NT2/D1 (cell line): ENCODE measurements around the gene ZBTB37.

Source experiments
- DNase-seq: peaks from one replicate; pipeline ENCODE4 v3.0.0-alpha.2; 2011; ENCODE audit warnings: low read depth, low spot score
- H3K27me3 ChIP-seq: 2 replicates; pipeline ENCODE4 v1.6.0; 2011; ENCODE audit warnings: mild to moderate bottlenecking; ENCODE audit not compliant: insufficient read length, insufficient read depth
- H3K36me3 ChIP-seq: 2 replicates; pipeline ENCODE4 v1.6.1; 2011; ENCODE audit warnings: mild to moderate bottlenecking, low read length, mixed read lengths; ENCODE audit not compliant: insufficient read depth, insufficient read length
- H3K4me1 ChIP-seq: 2 replicates; pipeline ENCODE4 v1.5.1; 2011; ENCODE audit not compliant: insufficient read depth, insufficient read length
- H3K4me3 ChIP-seq: 2 replicates; pipeline ENCODE4 v1.5.1; 2011; ENCODE audit warnings: low read depth; ENCODE audit not compliant: insufficient read length
- H3K9ac ChIP-seq: 2 replicates; pipeline ENCODE4 v1.6.0; 2011; ENCODE audit warnings: low read depth; ENCODE audit not compliant: insufficient read length
- H3K9me3 ChIP-seq: 2 replicates; pipeline ENCODE4 v1.5.1; 2011; ENCODE audit warnings: mild to moderate bottlenecking, low read length; ENCODE audit not compliant: insufficient read depth
- SUZ12 ChIP-seq: IDR thresholded peaks from 2 replicates; pipeline ENCODE4 v1.6.1; 2011; ENCODE audit not compliant: insufficient read length, insufficient read depth; ENCODE audit errors: extremely low read depth
- YY1 ChIP-seq: IDR thresholded peaks from 2 replicates; pipeline ENCODE4 v1.6.1; 2011; ENCODE audit not compliant: insufficient read length, insufficient read depth
- ZNF274 ChIP-seq: IDR thresholded peaks from 2 replicates; pipeline ENCODE4 v1.6.1; 2011; ENCODE audit warnings: mild to moderate bottlenecking, low read depth, low read length

Gene ZBTB37, protein sequence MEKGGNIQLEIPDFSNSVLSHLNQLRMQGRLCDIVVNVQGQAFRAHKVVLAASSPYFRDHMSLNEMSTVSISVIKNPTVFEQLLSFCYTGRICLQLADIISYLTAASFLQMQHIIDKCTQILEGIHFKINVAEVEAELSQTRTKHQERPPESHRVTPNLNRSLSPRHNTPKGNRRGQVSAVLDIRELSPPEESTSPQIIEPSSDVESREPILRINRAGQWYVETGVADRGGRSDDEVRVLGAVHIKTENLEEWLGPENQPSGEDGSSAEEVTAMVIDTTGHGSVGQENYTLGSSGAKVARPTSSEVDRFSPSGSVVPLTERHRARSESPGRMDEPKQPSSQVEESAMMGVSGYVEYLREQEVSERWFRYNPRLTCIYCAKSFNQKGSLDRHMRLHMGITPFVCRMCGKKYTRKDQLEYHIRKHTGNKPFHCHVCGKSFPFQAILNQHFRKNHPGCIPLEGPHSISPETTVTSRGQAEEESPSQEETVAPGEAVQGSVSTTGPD

DNA sequence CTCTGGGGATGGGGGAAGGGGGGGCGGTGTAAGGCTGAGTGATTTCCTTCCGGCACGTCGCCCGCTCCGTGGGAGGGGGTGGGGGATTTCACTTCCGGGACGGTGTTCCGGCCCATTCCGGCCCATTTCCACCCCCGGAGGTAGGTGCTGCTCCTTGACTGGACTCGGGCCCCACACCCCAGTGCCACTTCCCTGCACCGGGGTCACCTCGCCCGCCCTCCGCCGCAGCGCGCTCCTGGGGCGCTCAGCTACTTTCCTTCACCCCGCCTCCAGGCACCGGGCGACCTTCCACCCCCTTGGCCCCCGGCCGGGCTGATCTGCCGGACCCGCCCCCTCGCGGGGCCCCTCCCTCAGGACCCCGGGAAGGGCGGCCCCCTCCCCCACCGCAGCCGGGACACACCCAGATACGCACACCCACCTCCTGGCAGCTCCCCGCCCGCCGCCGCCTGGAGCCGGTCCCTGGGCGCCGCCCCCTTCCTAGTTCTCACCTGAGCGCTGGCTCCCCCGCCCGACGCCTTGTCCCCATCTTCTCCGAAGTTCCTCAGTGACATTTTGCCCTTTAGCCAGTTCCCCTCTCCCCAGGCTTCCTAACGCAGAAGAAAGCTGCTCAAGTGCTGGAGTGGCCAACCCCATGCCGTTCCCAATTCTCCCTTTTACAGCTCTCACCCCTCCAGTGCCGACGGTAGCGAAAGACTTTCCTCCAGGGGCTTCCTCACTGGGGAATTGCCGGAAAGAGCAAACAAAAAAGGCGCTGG, at the start of gene ZBTB37:
ZBTB37 (plus strand) TSS at position 115 of the 755 bp plus-strand sequence. CDS start 1,846 bp downstream, outside the sequence.
- H3K4me1 ChIP-seq, result no peaks in the 10 kb centered on the region
- no peaks in the 10 kb centered on the region for H3K27me3 ChIP-seq
- peaks cover 66% of the 10 kb centered on the region for H3K36me3 ChIP-seq
- H3K4me3 ChIP-seq, result peak within 1 kb of the TSS; percentile 98
- H3K9me3 ChIP-seq, result no peaks in the 10 kb centered on the region
- peak within 1 kb of the TSS; percentile 99 for H3K9ac ChIP-seq
- TF ChIP-seq ZNF274 (no peak), YY1 (no peak), SUZ12 (no peak)
- DNase-seq, result peak; percentile 95

GRCh38 chr1:173818459-173818858, 49.7 kb upstream of the ZBTB37 start:
- DNase-seq, result no peak
- Histone ChIP-seq H3K36me3 (peaks cover 38% of the 10 kb centered on the region), H3K4me1 (no peaks in the 10 kb centered on the region), H3K9me3 (0 out of 2 replicates have a peak, but pooled peaks cover 3% of the 10 kb centered on the region), H3K9ac (no peak overlapping the region), H3K4me3 (no peak overlapping the region), H3K27me3 (no peaks in the 10 kb centered on the region)
- TF ChIP-seq YY1 (no peak), ZNF274 (no peak), SUZ12 (no peak)

- peaks cover 40% of the 10 kb centered on the region for H3K36me3 ChIP-seq
- TF ChIP-seq ZNF274 (no peak), YY1 (no peak), SUZ12 (no peak)
- 0 out of 2 replicates have a peak, but pooled peaks cover 3% of the 10 kb centered on the region for H3K9me3 ChIP-seq
- no peak overlapping the region for H3K9ac ChIP-seq
- no peaks in the 10 kb centered on the region for H3K4me1 ChIP-seq
- no peak for DNase-seq
- no peak overlapping the region for H3K4me3 ChIP-seq
- H3K27me3 ChIP-seq, result no peaks in the 10 kb centered on the region
Observed at GRCh38 chr1:173821680-173822079, 46.5 kb upstream of the ZBTB37 start.

DNA sequence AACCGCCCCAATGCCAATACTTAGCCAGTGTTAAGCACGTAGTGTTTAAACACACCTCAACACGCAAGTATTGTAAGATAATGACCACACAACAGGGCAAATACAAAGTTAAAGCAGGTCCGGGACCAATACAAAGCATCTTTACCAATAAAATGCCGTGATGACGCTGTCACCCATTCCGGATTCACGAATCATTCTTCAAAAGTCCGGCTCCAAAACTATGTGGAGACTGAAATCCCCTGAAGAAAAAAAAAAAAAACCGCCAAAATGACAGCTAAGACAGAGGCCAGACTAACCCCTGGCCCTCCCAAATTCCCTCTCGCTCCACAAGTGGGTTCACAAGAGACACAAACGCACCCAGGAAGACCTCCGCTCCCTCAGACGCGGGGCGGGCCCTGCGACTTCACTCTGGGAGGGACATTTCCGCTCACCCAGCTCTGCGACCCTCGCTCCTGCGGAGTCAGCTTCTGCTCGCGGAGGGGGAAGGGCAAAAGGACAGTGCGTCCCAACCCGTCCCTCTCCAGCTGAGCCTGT, 44.3 kb upstream of the ZBTB37 start:
- TF ChIP-seq SUZ12 (no peak), ZNF274 (no peak), YY1 (no peak)
- Histone ChIP-seq H3K36me3 (peaks cover 49% of the 10 kb centered on the region), H3K9me3 (no peaks in the 10 kb centered on the region), H3K4me1 (no peaks in the 10 kb centered on the region), H3K9ac (peak overlapping the region; percentile 97), H3K27me3 (no peaks in the 10 kb centered on the region), H3K4me3 (peak overlapping the region; percentile 96)
- DNase-seq, result no peak

- no peaks in the 10 kb centered on the region for H3K27me3 ChIP-seq
- DNase-seq, result peak; percentile 98
- no peaks in the 10 kb centered on the region for H3K9me3 ChIP-seq
- no peaks in the 10 kb centered on the region for H3K4me1 ChIP-seq
- H3K4me3 ChIP-seq, result peak within 1 kb of the TSS; percentile 96
- H3K9ac ChIP-seq, result peak within 1 kb of the TSS; percentile 97
- peaks cover 48% of the 10 kb centered on the region for H3K36me3 ChIP-seq
- TF ChIP-seq SUZ12, result no peak
- no peak for TF ChIP-seq ZNF274
- TF ChIP-seq YY1, result peak; percentile 99
Observed at GRCh38 chr1:173824315-173825081, 43.7 kb upstream of the ZBTB37 start, which contains the start of the genes CENPL and DARS2. Gene CENPL (minus strand): TSS chr1:173824883. CDS start chr1:173811299, 13,584 bp downstream. Gene DARS2 (plus strand): TSS chr1:173824673. CDS start chr1:173825230, 557 bp downstream.

GRCh38 chr1:173827611-173828010, 40.6 kb upstream of the ZBTB37 start:
- no peak for TF ChIP-seq ZNF274
- Histone ChIP-seq H3K4me3 (no peak overlapping the region), H3K27me3 (no peaks in the 10 kb centered on the region), H3K4me1 (no peaks in the 10 kb centered on the region), H3K36me3 (peaks cover 54% of the 10 kb centered on the region), H3K9ac (no peak overlapping the region), H3K9me3 (no peaks in the 10 kb centered on the region)
- DNase-seq, result no peak
